PC-3 (cell line): ENCODE measurements around the gene NAP1L4. TPM values are rescaled to one million over a fixed set of nuclear protein-coding genes. Genes with fewer than 3 reads are reported as not detected.
A peak's percentile ranks its signal among the peaks of the same experiment; 100 is the strongest.

Source experiments
- ATAC-seq: fragments of 200-7000 bp; cut with Tn5 transposase; 2 replicates; pipeline ENCODE4 v1.9.1; 2020; ENCODE audit warnings: mild to moderate bottlenecking, moderate library complexity
- BruUV-seq: library from RNA; stranded (reverse); fragments of 400-500 nt; replicated peaks from 2 replicates; lab custom pipeline; 2021; lab: Mats Ljungman, UMichigan
- CTCF ChIA-PET: fragments of 300-600 bp; sonication (Branson Sonifier 250); formaldehyde crosslinking; loops from one replicate; lab custom pipeline; 2022; ENCODE audit warnings: antibody characterized with exemption; lab: Charles Lee
- POLR2A ChIA-PET: fragments of 300-600 bp; sonication (Branson Sonifier 250); formaldehyde crosslinking; loops from one replicate; lab custom pipeline; 2022; ENCODE audit warnings: antibody characterized with exemption; ENCODE audit not compliant: unreplicated experiment; lab: Charles Lee
- DNase-seq: peaks from one replicate; pipeline ENCODE4 v3.0.0-alpha.2; 2015
- H2AFZ ChIP-seq: fragments of 300-600 bp; sonication (generic); 2 replicates; pipeline ENCODE4 v1.6.0; 2016; ENCODE audit warnings: antibody characterized with exemption, low read length
- H3F3A ChIP-seq: fragments of 300-600 bp; sonication (generic); one replicate; pipeline ENCODE4 v1.6.0; 2017; ENCODE audit warnings: antibody characterized with exemption, low read length, control low read depth, mild to moderate bottlenecking; ENCODE audit not compliant: unreplicated experiment
- H3K27ac ChIP-seq: fragments of 300-600 bp; sonication (generic); 2 replicates; pipeline ENCODE4 v1.5.1; 2016; ENCODE audit warnings: mild to moderate bottlenecking, low read length
- H3K27me3 ChIP-seq: fragments of 300-600 bp; sonication (generic); 2 replicates; pipeline ENCODE4 v1.6.1; 2016; ENCODE audit warnings: low read length, mixed read lengths
- H3K36me3 ChIP-seq: fragments of 300-600 bp; sonication (generic); 2 replicates; pipeline ENCODE4 v1.6.1; 2016; ENCODE audit warnings: low read depth, mixed run types, low read length, mixed read lengths
- H3K4me1 ChIP-seq: fragments of 300-600 bp; sonication (generic); 2 replicates; pipeline ENCODE4 v1.5.1; 2016; ENCODE audit warnings: low read length; ENCODE audit not compliant: insufficient read depth
- H3K4me2 ChIP-seq: fragments of 300-600 bp; sonication (generic); 2 replicates; pipeline ENCODE4 v1.6.0; 2016; ENCODE audit warnings: low read length
- H3K4me3 ChIP-seq: fragments of 300-600 bp; sonication (generic); 2 replicates; pipeline ENCODE4 v1.5.1; 2016; ENCODE audit warnings: mild to moderate bottlenecking, low read length, mixed read lengths
- H3K79me2 ChIP-seq: fragments of 300-600 bp; sonication (generic); 2 replicates; pipeline ENCODE4 v1.6.1; 2017; ENCODE audit warnings: low read length, mixed read lengths
- H3K9ac ChIP-seq: fragments of 300-600 bp; sonication (generic); 2 replicates; pipeline ENCODE4 v1.6.0; 2016; ENCODE audit warnings: mild to moderate bottlenecking, low read length
- H3K9me2 ChIP-seq: fragments of 300-600 bp; sonication (generic); replicated peaks from 2 replicates; pipeline ENCODE4 v1.6.1; 2016; ENCODE audit warnings: mixed run types, low read length, mixed read lengths
- H3K9me3 ChIP-seq: fragments of 300-600 bp; sonication (generic); 2 replicates; pipeline ENCODE4 v1.6.1; 2016; ENCODE audit warnings: low read length, mixed read lengths
- H4K20me1 ChIP-seq: fragments of 300-600 bp; sonication (generic); 2 replicates; pipeline ENCODE4 v1.6.1; 2016; ENCODE audit warnings: low read length, mixed read lengths
- EZH2 ChIP-seq: fragments of 300-600 bp; sonication (generic); IDR thresholded peaks from one replicate; pipeline ENCODE4 v1.6.1; 2017; ENCODE audit warnings: antibody characterized with exemption, mild to moderate bottlenecking, low read length; ENCODE audit not compliant: unreplicated experiment
- EZH2phosphoT487 ChIP-seq: fragments of 300-600 bp; sonication (generic); IDR thresholded peaks from 2 replicates; pipeline ENCODE4 v1.6.1; 2018; ENCODE audit warnings: mild to moderate bottlenecking, antibody characterized with exemption, low read length, borderline replicate concordance
- intact Hi-C: fragments of 100-400 bp; cut with micrococcal nuclease; formaldehyde crosslinking; loops from 2 replicates; pipeline ENCODE4 v1.9.0; 2023
- total RNA-seq: library from RNA; depleted of rRNA; stranded (reverse); fragments of >200 nt; gene quantifications from 2 replicates; pipeline ENCODE4 v1.2.3, GENCODE V29; 2014
- TF ChIP-seq, protein P1 (sequence below): fragments of 300-600 bp; sonication (generic); conservative IDR thresholded peaks from 2 replicates; pipeline ENCODE4 v1.5.1; 2017; ENCODE audit warnings: antibody characterized with exemption, low read depth, mild to moderate bottlenecking, low read length

NAP1L4 gene
- total RNA-seq, 1 experiment from 2014 or later, result 115 TPM

- intact Hi-C loops, result no loop called here
- TF ChIP-seq EZH2phosphoT487, result no peak
- TF ChIP-seq, protein P1, sequence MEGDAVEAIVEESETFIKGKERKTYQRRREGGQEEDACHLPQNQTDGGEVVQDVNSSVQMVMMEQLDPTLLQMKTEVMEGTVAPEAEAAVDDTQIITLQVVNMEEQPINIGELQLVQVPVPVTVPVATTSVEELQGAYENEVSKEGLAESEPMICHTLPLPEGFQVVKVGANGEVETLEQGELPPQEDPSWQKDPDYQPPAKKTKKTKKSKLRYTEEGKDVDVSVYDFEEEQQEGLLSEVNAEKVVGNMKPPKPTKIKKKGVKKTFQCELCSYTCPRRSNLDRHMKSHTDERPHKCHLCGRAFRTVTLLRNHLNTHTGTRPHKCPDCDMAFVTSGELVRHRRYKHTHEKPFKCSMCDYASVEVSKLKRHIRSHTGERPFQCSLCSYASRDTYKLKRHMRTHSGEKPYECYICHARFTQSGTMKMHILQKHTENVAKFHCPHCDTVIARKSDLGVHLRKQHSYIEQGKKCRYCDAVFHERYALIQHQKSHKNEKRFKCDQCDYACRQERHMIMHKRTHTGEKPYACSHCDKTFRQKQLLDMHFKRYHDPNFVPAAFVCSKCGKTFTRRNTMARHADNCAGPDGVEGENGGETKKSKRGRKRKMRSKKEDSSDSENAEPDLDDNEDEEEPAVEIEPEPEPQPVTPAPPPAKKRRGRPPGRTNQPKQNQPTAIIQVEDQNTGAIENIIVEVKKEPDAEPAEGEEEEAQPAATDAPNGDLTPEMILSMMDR, result no peak
- TF ChIP-seq EZH2, result no peak
- Histone ChIP-seq H3K9me2 (no peaks in the 10 kb centered on the region), H3K79me2 (no peaks in the 10 kb centered on the region), H3K9me3 (no peaks in the 10 kb centered on the region), H3K9ac (no peak overlapping the region), H3K27ac (no peak overlapping the region), H3K36me3 (peaks cover 28% of the 10 kb centered on the region), H3K27me3 (no peaks in the 10 kb centered on the region), H3F3A (no peaks in the 10 kb centered on the region), H3K4me2 (no peak overlapping the region), H3K4me3 (no peak overlapping the region), H4K20me1 (no peaks in the 10 kb centered on the region), H2AFZ (no peak overlapping the region), H3K4me1 (no peaks in the 10 kb centered on the region)
- CTCF ChIA-PET, result no interaction called here
- DNase-seq, result no peak
- no peak for ATAC-seq
- BruUV-seq, result no TSS peak
- POLR2A ChIA-PET, result no interaction called here
Observed at GRCh38 chr11:3020011-3020410, 27.9 kb upstream of the NAP1L4 start.

DNA sequence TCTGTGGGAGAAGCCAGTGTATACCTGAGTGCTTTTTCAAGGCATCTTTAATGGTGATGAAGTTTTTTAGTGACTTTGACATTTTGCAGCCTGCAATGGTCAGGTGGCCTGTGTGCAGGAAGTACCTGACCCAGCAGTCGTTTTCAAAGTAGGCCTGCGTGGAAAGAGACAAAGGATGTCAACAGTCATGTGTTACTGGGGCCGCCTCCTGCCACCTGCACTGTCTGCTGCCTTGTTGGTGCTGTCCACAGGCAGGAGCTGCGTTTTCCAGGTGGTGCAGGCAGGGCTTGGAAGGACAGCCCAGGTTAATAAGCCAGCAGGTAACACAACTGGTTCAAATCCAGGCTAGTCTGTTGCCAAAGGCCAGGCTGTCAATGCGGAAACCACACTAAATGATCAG is 26.5 kb upstream of the NAP1L4 start:
- Histone ChIP-seq H4K20me1 (no peaks in the 10 kb centered on the region), H3K79me2 (no peaks in the 10 kb centered on the region), H3K36me3 (peaks cover 24% of the 10 kb centered on the region; the same call in 1 of the 2 replicates), H3K9ac (no peak overlapping the region), H3K4me3 (no peak overlapping the region), H3K4me1 (no peaks in the 10 kb centered on the region), H3K27me3 (no peaks in the 10 kb centered on the region), H3K4me2 (no peak overlapping the region), H3K9me2 (no peaks in the 10 kb centered on the region), H3F3A (no peaks in the 10 kb centered on the region), H3K27ac (no peak overlapping the region), H3K9me3 (no peaks in the 10 kb centered on the region), H2AFZ (no peak overlapping the region)
- no peak for ATAC-seq
- intact Hi-C loops, result no loop called here
- TF ChIP-seq EZH2 (no peak), EZH2phosphoT487 (no peak)
- TF ChIP-seq, protein P1, result no peak
- ChIA-PET POLR2A (interaction anchor here (0.6 kb wide), 1 partner anchor 94 kb away, joined by 5 read pairs; no protein-coding TSS in a partner anchor), CTCF (no interaction called here)
- no peak for DNase-seq
- BruUV-seq, result no TSS peak

DNA sequence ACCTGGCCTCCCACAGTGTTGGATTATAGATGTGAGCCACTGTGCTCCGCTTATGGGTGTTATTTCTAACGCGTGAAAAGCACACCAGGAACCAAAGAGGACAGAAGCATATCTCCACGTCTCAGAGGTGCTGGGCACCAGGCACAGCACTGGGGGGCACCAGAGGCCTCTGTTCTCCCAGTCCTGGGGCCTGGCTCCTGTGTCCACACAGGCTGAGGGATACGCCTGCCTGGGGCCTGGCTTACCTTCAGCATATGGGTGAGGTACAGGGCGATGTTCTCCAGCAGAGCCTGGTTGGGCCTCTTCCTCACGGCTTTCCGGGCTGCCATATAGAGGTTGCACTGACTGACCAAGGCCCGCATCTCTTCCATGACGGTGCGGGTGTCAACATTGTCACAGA is 24.7 kb upstream of the NAP1L4 start:
- H3K36me3 ChIP-seq, result peaks cover 24% of the 10 kb centered on the region; the same call in 1 of the 2 replicates
- CTCF ChIA-PET, result no interaction called here
- DNase-seq (no peak), ATAC-seq (peak; percentile 55; the same call in 1 of the 2 replicates)
- no peaks in the 10 kb centered on the region for H3K9me2 ChIP-seq
- H3K79me2 ChIP-seq, result no peaks in the 10 kb centered on the region
- H3K4me1 ChIP-seq, result no peaks in the 10 kb centered on the region
- H3K4me3 ChIP-seq, result no peak overlapping the region
- H2AFZ ChIP-seq, result no peak overlapping the region
- TF ChIP-seq EZH2, result no peak
- TF ChIP-seq EZH2phosphoT487, result no peak
- TF ChIP-seq, protein P1, result no peak
- H4K20me1 ChIP-seq, result no peaks in the 10 kb centered on the region
- BruUV-seq, result no TSS peak
- intact Hi-C loops, result no loop called here
- H3K27ac ChIP-seq, result no peak overlapping the region
- no peak overlapping the region for H3K9ac ChIP-seq
- POLR2A ChIA-PET, result no interaction called here
- H3K9me3 ChIP-seq, result no peaks in the 10 kb centered on the region
- no peaks in the 10 kb centered on the region for H3K27me3 ChIP-seq
- H3K4me2 ChIP-seq, result no peak overlapping the region
- H3F3A ChIP-seq, result no peaks in the 10 kb centered on the region
